ENCODE data around the gene SLC26A9.

DNA sequence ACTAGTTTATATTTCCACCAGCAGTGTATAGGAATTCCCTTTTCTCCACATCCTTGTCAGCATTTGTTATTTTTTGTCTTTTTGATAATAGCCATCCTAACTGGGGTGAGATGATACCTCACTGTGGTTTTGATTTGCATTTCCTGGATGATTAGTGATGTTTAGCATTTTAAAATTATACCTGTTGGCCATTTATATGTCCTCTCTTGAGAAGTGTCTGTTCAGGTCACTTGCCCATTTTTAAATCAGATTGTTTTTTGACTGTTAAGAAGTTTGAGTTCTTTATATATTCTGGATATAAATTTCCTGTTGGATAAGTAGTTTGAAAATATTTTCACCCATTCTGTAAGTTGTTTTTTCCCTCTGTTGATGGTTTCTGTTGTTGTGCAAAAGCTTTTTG is 62.3 kb downstream of the SLC26A9 start:
- TF ChIP-seq, protein P1, sequence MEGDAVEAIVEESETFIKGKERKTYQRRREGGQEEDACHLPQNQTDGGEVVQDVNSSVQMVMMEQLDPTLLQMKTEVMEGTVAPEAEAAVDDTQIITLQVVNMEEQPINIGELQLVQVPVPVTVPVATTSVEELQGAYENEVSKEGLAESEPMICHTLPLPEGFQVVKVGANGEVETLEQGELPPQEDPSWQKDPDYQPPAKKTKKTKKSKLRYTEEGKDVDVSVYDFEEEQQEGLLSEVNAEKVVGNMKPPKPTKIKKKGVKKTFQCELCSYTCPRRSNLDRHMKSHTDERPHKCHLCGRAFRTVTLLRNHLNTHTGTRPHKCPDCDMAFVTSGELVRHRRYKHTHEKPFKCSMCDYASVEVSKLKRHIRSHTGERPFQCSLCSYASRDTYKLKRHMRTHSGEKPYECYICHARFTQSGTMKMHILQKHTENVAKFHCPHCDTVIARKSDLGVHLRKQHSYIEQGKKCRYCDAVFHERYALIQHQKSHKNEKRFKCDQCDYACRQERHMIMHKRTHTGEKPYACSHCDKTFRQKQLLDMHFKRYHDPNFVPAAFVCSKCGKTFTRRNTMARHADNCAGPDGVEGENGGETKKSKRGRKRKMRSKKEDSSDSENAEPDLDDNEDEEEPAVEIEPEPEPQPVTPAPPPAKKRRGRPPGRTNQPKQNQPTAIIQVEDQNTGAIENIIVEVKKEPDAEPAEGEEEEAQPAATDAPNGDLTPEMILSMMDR (IDR thresholded peaks at IDR 0.05): no peak
- TF ChIP-seq, protein P2, sequence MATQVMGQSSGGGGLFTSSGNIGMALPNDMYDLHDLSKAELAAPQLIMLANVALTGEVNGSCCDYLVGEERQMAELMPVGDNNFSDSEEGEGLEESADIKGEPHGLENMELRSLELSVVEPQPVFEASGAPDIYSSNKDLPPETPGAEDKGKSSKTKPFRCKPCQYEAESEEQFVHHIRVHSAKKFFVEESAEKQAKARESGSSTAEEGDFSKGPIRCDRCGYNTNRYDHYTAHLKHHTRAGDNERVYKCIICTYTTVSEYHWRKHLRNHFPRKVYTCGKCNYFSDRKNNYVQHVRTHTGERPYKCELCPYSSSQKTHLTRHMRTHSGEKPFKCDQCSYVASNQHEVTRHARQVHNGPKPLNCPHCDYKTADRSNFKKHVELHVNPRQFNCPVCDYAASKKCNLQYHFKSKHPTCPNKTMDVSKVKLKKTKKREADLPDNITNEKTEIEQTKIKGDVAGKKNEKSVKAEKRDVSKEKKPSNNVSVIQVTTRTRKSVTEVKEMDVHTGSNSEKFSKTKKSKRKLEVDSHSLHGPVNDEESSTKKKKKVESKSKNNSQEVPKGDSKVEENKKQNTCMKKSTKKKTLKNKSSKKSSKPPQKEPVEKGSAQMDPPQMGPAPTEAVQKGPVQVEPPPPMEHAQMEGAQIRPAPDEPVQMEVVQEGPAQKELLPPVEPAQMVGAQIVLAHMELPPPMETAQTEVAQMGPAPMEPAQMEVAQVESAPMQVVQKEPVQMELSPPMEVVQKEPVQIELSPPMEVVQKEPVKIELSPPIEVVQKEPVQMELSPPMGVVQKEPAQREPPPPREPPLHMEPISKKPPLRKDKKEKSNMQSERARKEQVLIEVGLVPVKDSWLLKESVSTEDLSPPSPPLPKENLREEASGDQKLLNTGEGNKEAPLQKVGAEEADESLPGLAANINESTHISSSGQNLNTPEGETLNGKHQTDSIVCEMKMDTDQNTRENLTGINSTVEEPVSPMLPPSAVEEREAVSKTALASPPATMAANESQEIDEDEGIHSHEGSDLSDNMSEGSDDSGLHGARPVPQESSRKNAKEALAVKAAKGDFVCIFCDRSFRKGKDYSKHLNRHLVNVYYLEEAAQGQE (IDR thresholded peaks at IDR 0.05; ENCODE audit: insufficient read depth in 1 of 2, low read depth in 2 of 2, low read length in 1 of 2): no peak
- no peak for TF ChIP-seq TCF7L2 (IDR thresholded peaks at IDR 0.05; ENCODE audit: low read depth, low read length)
